ENCODE data around the gene CCDC90B. TPM values are rescaled to one million over a fixed set of nuclear protein-coding genes. Genes with fewer than 3 reads are reported as not detected.
"Not testable (repeated sequence)": the region's sequence is repeated elsewhere in the genome, so short reads cannot be mapped to it uniquely, and the experiment has no call there.

CCDC90B gene
- total RNA-seq, 1 donor from 2014 or later = 8.2 TPM

DNA sequence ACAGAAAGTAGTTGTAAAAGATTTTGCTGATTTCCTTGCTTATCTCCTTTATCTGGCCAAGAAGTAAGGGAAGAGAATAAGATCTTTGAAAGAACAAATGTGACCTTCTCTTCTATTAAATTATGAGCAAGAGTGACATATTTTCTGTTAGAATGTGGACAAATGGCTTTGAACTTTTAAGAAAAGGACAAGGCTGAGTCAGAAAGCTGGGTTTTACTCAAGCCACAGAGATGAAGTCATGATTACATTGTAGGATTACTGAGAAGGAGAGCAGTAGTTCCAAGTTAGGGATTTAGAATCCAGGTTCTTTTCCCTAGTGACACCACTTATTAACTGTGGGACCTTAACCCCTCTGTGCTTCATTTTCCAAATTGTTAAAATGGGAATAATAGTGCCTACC is 13.5 kb downstream of the CCDC90B start:
- H3K4me3 ChIP-seq = no peak overlapping the region
- no peak for DNase-seq (ENCODE audit: low spot score in 2 of 2)
- peaks cover 23 to 57% of the 10 kb centered on the region in 2 donors for H3K36me3 ChIP-seq
- no peak overlapping the region for H3K27ac ChIP-seq
- H3K9me3 ChIP-seq = no peaks in the 10 kb centered on the region
- intact Hi-C loops (cut with DNase I) = no loop called here
- H3K27me3 ChIP-seq = no peaks in the 10 kb centered on the region
- TF ChIP-seq, protein P1, sequence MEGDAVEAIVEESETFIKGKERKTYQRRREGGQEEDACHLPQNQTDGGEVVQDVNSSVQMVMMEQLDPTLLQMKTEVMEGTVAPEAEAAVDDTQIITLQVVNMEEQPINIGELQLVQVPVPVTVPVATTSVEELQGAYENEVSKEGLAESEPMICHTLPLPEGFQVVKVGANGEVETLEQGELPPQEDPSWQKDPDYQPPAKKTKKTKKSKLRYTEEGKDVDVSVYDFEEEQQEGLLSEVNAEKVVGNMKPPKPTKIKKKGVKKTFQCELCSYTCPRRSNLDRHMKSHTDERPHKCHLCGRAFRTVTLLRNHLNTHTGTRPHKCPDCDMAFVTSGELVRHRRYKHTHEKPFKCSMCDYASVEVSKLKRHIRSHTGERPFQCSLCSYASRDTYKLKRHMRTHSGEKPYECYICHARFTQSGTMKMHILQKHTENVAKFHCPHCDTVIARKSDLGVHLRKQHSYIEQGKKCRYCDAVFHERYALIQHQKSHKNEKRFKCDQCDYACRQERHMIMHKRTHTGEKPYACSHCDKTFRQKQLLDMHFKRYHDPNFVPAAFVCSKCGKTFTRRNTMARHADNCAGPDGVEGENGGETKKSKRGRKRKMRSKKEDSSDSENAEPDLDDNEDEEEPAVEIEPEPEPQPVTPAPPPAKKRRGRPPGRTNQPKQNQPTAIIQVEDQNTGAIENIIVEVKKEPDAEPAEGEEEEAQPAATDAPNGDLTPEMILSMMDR (IDR thresholded peaks at IDR 0.05) = no peak
- no peaks in the 10 kb centered on the region for H3K4me1 ChIP-seq

DNA sequence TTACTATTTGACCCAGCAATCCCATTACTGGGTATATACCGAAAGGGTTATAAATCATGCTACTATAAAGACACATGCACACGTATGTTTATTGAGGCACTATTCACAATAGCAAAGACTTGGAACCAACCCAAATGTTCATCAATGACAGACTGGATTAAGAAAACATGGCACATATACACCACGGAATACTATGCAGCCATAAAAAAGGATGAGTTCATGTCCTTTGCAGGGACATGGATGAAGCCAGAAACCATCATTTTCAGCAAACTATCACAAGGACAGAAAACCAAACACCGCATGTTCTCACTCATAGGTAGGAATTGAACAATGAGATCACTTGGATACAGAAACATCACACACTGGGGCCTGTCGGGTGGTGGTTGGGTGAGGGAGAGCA is 14.4 kb downstream of the CCDC90B start:
- H3K36me3 ChIP-seq = peaks cover 19 to 56% of the 10 kb centered on the region in 2 donors
- H3K27ac ChIP-seq; H3K27me3 ChIP-seq; H3K9me3 ChIP-seq; H3K4me3 ChIP-seq; H3K4me1 ChIP-seq; intact Hi-C loops (cut with DNase I); DNase-seq (ENCODE audit: low spot score in 2 of 2): not testable (repeated sequence)

DNA sequence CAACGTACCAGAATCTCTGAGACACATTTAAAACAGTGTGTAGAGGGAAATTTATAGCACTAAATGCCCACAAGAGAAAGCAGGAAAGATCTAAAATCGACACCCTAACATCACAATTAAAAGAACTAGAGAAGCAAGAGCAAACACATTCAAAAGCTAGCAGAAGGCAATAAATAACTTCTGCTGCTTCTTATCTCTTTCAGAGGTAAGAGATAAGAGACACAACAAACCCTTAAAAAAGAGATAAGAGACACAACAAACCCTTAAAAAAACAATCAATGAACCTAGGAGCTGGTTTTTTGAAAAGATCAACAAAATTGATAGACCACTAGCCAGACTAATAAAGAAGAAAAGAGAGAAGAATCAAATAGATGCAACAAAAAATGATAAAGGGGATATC is 17.1 kb downstream of the CCDC90B start:
- H3K36me3 ChIP-seq = peaks cover 36 to 52% of the 10 kb centered on the region in 2 donors
- DNase-seq (ENCODE audit: low spot score in 2 of 2); H3K27ac ChIP-seq; intact Hi-C loops (cut with DNase I); H3K9me3 ChIP-seq; H3K4me1 ChIP-seq; H3K4me3 ChIP-seq; H3K27me3 ChIP-seq: not testable (repeated sequence)

DNA sequence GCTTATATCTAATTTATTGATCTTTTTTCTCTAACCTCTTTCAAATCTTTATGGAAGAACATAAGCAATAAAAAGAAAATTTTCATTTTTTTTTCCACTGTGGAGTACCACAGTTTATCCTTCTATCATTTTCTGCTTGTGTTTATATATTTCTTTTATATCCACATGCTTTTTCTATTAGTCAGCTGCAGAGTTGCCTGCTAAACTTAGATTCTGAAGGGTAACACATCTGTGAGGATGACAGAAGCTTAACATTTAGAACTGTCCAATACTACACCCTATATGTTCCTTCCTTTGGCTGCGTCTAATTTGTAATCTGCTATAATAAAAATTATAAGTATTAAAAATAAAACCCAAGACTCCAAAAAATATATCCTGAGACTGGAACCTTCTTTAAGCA is 20.8 kb downstream of the CCDC90B start:
- Histone ChIP-seq H3K36me3 (peaks cover 32 to 53% of the 10 kb centered on the region in 2 donors), H3K27ac (no peak overlapping the region)
- intact Hi-C loops (cut with DNase I) = no loop called here

DNA sequence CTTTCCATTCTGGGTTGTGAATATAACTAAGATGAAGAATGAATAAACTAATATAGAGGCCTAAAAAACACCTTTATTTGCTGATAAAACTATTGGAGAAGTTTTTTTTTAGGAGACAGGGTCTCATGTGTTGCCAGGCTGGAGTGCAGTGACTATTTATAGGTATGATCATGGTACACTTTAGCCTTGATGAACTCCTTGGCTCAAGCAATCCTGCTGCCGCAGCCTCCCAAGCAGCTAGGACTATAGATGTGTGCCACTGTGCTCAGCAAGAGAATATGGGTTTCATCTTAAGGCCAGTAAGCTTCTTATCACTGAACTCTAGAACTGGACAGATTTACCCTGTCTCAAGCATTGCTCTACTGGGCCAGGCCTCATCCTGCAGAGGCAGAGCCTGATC is 26.6 kb downstream of the CCDC90B start:
- no peak overlapping the region for H3K27ac ChIP-seq
- H3K9me3 ChIP-seq = no peaks in the 10 kb centered on the region
- intact Hi-C loops (cut with DNase I) = no loop called here
- TF ChIP-seq, protein P1 (IDR thresholded peaks at IDR 0.05) = no peak
- DNase-seq (ENCODE audit: low spot score in 2 of 2) = no peak
- no peak overlapping the region for H3K4me3 ChIP-seq
- H3K4me1 ChIP-seq = peaks cover 0 to 2% of the 10 kb centered on the region in 2 donors
- H3K27me3 ChIP-seq = no peaks in the 10 kb centered on the region
- H3K36me3 ChIP-seq = peaks cover 18 to 37% of the 10 kb centered on the region in 2 donors

More for the DNA sequence above, 20.8 kb downstream of the CCDC90B start:
- no peak overlapping the region for H3K4me3 ChIP-seq
- DNase-seq (ENCODE audit: low spot score in 2 of 2) = no peak
- no peaks in the 10 kb centered on the region for H3K27me3 ChIP-seq
- TF ChIP-seq, protein P1 (IDR thresholded peaks at IDR 0.05) = no peak
- no peaks in the 10 kb centered on the region for H3K9me3 ChIP-seq
- no peaks in the 10 kb centered on the region for H3K4me1 ChIP-seq

DNA sequence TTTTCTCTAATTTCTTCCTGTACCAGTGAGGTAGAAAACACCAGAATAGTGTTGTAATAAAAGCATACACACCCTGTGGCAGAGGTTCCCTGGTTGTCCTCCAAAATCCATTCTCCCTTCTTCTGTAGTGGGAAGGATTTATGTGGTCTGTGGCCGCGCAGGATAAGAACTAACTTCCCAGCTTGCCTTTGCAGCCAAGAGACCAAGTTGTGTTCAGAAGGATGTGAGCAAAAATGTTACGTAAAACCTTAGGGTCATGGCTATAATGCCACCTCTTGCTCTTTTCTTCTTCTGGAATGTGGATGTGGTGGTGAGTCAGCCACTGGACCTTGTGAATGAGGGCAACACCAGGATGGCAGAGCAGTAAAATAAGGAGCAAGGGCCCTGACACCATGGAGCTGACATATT is 28.4 kb downstream of the CCDC90B start:
- H3K27ac ChIP-seq = peak overlapping the region; percentile 53 to 57
- peaks cover 9 to 25% of the 10 kb centered on the region in 2 donors for H3K36me3 ChIP-seq
- no peak overlapping the region for H3K4me3 ChIP-seq

More for the DNA sequence above, 28.4 kb downstream of the CCDC90B start:
- DNase-seq (ENCODE audit: low spot score in 2 of 2) = no peak
- TF ChIP-seq, protein P1 (IDR thresholded peaks at IDR 0.05) = no peak
- no peaks in the 10 kb centered on the region for H3K27me3 ChIP-seq
- no peaks in the 10 kb centered on the region for H3K9me3 ChIP-seq
- peaks cover 0 to 6% of the 10 kb centered on the region in 2 donors for H3K4me1 ChIP-seq
- intact Hi-C loops (cut with DNase I) = no loop called here

Measured in ascending aorta (tissue), 2 donors.